ENCODE results near the gene GNAQ.

GRCh38 chr9:77996696-77997095, 34.9 kb downstream of the GNAQ start:
- TF ChIP-seq CTCF (IDR thresholded peaks at IDR 0.05; ENCODE audit: low read depth, low read length, missing input control) (no peak), NR2F2 (IDR thresholded peaks at IDR 0.05) (no peak), GABPA (IDR thresholded peaks at IDR 0.05 in 1 of 2, conservative IDR thresholded peaks at IDR 0.05 in 1 of 2) (no peak), FOXA1 (IDR thresholded peaks at IDR 0.05) (no peak), ATF3 (IDR thresholded peaks at IDR 0.05) (no peak), RXRA (IDR thresholded peaks at IDR 0.05) (no peak), MAX (IDR thresholded peaks at IDR 0.05) (no peak), YY1 (IDR thresholded peaks at IDR 0.05) (no peak), REST (IDR thresholded peaks at IDR 0.05) (no peak), SP1 (IDR thresholded peaks at IDR 0.05) (no peak), JUND (IDR thresholded peaks at IDR 0.05) (no peak), RAD21 (IDR thresholded peaks at IDR 0.05) (no peak)
